ENCODE results near the gene PEX11G. TPM values are rescaled to one million over a fixed set of nuclear protein-coding genes. Genes with fewer than 3 reads are reported as not detected.

The PEX11G gene
- 1 to 10 TPM; 4.4 to 9.9 (median 4.7) TPM for total RNA-seq

GRCh38 chr19:7488736-7489353 lies at the start of gene PEX11G:
Gene PEX11G, minus strand, starts transcription at chr19:7489035. Its CDS starts 25 bp downstream, at chr19:7489010.
- DNase-seq (ENCODE audit: low spot score) = peak; percentile 87
- no peak for TF ChIP-seq CTCF (IDR thresholded peaks at IDR 0.05)
- peak; percentile 93 for ATAC-seq (ENCODE audit: low FRiP score)

- ATAC-seq (ENCODE audit: low FRiP score) (no peak), DNase-seq (ENCODE audit: low spot score) (no peak)
- TF ChIP-seq CTCF (IDR thresholded peaks at IDR 0.05) = no peak
Measured at GRCh38 chr19:7535998-7536695, 47.3 kb upstream of the PEX11G start.

GRCh38 chr19:7535047-7535997 lies 46.5 kb upstream of the PEX11G start, which contains the start of gene PNPLA6:
Gene PNPLA6, plus strand, starts transcription at chr19:7535717. Its CDS starts 72 bp downstream, at chr19:7535789.
- peak; percentile 89 for DNase-seq (ENCODE audit: low spot score)
- TF ChIP-seq CTCF (IDR thresholded peaks at IDR 0.05) = no peak
- ATAC-seq (ENCODE audit: low FRiP score) = peak; percentile 81

- ATAC-seq (ENCODE audit: low FRiP score) = peak; percentile 62
- no peak for TF ChIP-seq CTCF (IDR thresholded peaks at IDR 0.05)
- DNase-seq (ENCODE audit: low spot score) = peak; percentile 48
Measured at GRCh38 chr19:7534531-7535046, 45.8 kb upstream of the PEX11G start.

GRCh38 chr19:7533925-7534480 lies 45.2 kb upstream of the PEX11G start:
- peak; percentile 75 for ATAC-seq (ENCODE audit: low FRiP score)
- no peak for TF ChIP-seq CTCF (IDR thresholded peaks at IDR 0.05)
- DNase-seq (ENCODE audit: low spot score) = no peak

DNA sequence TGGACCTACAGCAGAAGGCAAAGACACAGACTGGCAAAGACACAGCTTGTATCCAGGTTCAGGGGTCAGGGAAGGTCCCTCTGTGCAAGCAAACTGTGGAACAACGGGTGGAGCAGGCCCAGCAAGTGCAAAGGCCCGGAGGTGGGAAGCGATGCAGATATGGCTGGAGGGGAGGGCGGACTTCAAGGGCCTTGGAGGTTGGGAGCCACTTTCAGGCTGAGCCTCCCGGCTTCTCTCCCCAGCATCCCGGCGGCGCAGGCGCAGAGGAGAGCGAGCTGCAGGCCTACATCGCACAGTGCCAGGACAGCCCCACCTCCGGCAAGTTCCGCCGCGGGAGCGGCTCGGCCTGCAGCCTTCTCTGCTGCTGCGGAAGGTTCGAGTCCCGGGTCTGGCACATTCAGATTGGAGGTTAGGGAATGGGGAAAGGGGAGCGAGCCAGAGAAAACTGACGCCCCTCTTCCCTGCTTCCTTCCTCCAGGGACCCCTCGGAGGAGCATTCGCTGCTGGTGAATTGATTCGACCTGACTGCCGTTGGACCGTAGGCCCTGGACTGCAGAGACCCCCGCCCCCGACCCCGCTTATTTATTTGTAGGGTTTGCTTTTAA lies 44.5 kb upstream of the PEX11G start:
- ATAC-seq (ENCODE audit: low FRiP score) (peak; percentile 23), DNase-seq (ENCODE audit: low spot score) (no peak)
- TF ChIP-seq CTCF (IDR thresholded peaks at IDR 0.05) = no peak
